Ishikawa (cell line): ENCODE measurements around the gene ANKMY1.

ENCODE experiments used
- CEBPB ChIP-seq: IDR thresholded peaks from 2 replicates; pipeline ENCODE4 v1.6.1; 2012
- CREB1 ChIP-seq: IDR thresholded peaks from 2 replicates; pipeline ENCODE4 v1.6.1; 2012; ENCODE audit warnings: low read depth
- EGR1 ChIP-seq: IDR thresholded peaks from 2 replicates; pipeline ENCODE4 v1.6.1; 2012
- EP300 ChIP-seq: IDR thresholded peaks from 2 replicates; pipeline ENCODE4 v1.6.1; 2012; ENCODE audit warnings: borderline replicate concordance
- FOXM1 ChIP-seq: IDR thresholded peaks from 2 replicates; pipeline ENCODE4 v1.6.1; 2012; ENCODE audit warnings: low read depth, borderline replicate concordance
- NFIC ChIP-seq: IDR thresholded peaks from 2 replicates; pipeline ENCODE4 v1.6.1; 2012
- RAD21 ChIP-seq: IDR thresholded peaks from 2 replicates; pipeline ENCODE4 v1.6.1; 2012; ENCODE audit warnings: low read depth
- TAF1 ChIP-seq: IDR thresholded peaks from 2 replicates; pipeline ENCODE4 v1.6.1; 2012; ENCODE audit warnings: low read depth, mild to moderate bottlenecking
- TCF12 ChIP-seq: IDR thresholded peaks from 2 replicates; pipeline ENCODE4 v1.6.1; 2012; ENCODE audit warnings: low read depth
- TEAD4 ChIP-seq: IDR thresholded peaks from 2 replicates; pipeline ENCODE4 v1.6.1; 2012
- YY1 ChIP-seq: IDR thresholded peaks from 2 replicates; pipeline ENCODE4 v1.6.1; 2012; ENCODE audit warnings: low read depth
- ZBTB7A ChIP-seq: IDR thresholded peaks from 2 replicates; pipeline ENCODE4 v1.6.1; 2012; ENCODE audit warnings: low read depth
- TF ChIP-seq, protein P1 (sequence below): IDR thresholded peaks from 2 replicates; pipeline ENCODE4 v1.6.1; 2012; ENCODE audit warnings: low read depth, mild to moderate bottlenecking
- TF ChIP-seq, protein P2 (sequence below): IDR thresholded peaks from 2 replicates; pipeline ENCODE4 v1.6.1; 2012
- TF ChIP-seq, protein P3 (sequence below): IDR thresholded peaks from 2 replicates; pipeline ENCODE4 v1.6.1; 2012

ANKMY1 gene

DNA sequence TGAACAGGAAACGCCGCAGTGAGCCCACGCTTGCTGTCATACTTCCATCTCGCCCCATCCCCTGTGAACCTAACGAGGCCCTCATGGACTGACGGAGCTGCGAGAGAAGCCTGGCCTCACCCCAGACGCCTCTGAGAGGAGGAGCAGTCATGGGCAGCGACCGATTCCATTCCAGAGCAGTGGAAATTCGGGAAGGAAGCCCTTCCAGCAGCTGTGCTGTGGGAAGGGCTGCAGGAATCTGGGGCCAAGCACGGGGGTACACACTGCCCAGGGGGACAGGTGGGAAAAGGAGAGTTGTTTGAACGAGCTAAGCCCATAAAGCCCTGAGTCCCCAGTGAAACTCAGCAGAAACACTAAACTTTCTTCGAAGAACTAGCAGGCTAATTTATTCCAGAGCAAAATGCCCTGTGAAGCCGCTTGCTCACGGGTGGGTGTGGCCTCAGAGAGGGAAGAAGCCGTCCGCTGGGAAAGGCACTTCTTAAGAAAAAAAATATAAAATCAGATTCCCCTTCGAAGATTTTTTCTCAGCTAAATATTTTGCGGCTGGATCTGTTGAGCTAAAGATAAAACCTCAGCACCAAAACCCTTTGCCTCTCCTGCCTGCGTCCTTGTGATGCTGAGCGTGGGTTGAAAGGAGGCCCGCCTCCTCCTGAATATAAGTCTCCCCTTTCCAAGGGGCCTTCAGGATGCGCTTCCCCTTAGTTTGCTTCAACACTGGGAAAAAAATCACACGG is 38.2 kb downstream of the ANKMY1 start:
- TF ChIP-seq, protein P1, sequence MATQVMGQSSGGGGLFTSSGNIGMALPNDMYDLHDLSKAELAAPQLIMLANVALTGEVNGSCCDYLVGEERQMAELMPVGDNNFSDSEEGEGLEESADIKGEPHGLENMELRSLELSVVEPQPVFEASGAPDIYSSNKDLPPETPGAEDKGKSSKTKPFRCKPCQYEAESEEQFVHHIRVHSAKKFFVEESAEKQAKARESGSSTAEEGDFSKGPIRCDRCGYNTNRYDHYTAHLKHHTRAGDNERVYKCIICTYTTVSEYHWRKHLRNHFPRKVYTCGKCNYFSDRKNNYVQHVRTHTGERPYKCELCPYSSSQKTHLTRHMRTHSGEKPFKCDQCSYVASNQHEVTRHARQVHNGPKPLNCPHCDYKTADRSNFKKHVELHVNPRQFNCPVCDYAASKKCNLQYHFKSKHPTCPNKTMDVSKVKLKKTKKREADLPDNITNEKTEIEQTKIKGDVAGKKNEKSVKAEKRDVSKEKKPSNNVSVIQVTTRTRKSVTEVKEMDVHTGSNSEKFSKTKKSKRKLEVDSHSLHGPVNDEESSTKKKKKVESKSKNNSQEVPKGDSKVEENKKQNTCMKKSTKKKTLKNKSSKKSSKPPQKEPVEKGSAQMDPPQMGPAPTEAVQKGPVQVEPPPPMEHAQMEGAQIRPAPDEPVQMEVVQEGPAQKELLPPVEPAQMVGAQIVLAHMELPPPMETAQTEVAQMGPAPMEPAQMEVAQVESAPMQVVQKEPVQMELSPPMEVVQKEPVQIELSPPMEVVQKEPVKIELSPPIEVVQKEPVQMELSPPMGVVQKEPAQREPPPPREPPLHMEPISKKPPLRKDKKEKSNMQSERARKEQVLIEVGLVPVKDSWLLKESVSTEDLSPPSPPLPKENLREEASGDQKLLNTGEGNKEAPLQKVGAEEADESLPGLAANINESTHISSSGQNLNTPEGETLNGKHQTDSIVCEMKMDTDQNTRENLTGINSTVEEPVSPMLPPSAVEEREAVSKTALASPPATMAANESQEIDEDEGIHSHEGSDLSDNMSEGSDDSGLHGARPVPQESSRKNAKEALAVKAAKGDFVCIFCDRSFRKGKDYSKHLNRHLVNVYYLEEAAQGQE: no peak
- no peak for TF ChIP-seq YY1
- TF ChIP-seq CREB1: no peak
- no peak for TF ChIP-seq TAF1
- TF ChIP-seq ZBTB7A: no peak
- no peak for TF ChIP-seq RAD21
- no peak for TF ChIP-seq FOXM1
- TF ChIP-seq EP300: no peak
- TF ChIP-seq, protein P2, sequence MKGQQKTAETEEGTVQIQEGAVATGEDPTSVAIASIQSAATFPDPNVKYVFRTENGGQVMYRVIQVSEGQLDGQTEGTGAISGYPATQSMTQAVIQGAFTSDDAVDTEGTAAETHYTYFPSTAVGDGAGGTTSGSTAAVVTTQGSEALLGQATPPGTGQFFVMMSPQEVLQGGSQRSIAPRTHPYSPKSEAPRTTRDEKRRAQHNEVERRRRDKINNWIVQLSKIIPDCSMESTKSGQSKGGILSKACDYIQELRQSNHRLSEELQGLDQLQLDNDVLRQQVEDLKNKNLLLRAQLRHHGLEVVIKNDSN: no peak
- TF ChIP-seq, protein P3, sequence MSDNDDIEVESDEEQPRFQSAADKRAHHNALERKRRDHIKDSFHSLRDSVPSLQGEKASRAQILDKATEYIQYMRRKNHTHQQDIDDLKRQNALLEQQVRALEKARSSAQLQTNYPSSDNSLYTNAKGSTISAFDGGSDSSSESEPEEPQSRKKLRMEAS: no peak
- TF ChIP-seq EGR1: no peak
- no peak for TF ChIP-seq NFIC
- TF ChIP-seq TEAD4: no peak
- no peak for TF ChIP-seq CEBPB
- no peak for TF ChIP-seq TCF12

DNA sequence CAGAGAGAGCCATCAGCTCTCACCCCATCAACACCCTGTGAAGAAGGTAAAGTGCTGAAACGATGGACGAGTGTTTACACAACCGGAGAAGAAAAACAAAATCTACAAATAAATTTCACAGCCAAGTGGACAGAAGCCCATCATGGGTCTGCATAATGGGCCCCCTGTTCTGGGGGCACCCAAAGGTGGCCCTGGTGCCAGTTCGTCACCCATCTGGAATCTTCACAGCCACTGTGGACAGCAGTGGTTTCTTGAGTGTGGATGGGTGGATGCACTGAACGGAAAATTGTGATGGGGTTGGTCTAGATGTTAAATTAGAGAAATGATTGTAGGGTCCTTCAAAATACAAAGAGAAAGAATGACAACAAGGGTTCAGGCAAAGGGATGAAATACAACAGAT is 38.8 kb downstream of the ANKMY1 start:
- TF ChIP-seq, protein P1: no peak
- TF ChIP-seq EGR1: no peak
- TF ChIP-seq, protein P2: no peak

DNA sequence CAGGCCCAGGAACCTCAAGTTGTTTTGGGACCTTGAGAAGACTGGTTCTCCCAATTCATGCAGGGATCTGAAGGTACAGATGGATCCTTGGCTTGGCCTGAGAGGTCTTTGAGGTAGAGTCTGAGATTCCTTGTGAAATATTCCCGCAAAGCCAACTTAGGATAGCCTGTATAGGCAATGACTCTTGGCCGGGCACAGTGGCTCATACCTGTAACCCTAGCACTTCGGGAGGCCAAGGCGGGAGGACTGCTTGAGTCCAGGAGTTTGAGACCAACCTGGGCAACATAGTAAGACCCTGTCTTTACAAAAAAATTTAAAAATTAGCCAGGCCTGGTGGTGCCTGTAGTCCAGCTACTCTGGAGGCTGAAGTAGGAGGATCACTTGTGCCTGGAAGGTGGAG is 40.4 kb downstream of the ANKMY1 start:
- TF ChIP-seq TCF12: no peak
- no peak for TF ChIP-seq TAF1
- TF ChIP-seq NFIC: no peak
- TF ChIP-seq FOXM1: no peak
- TF ChIP-seq, protein P3: no peak
- no peak for TF ChIP-seq EP300
- no peak for TF ChIP-seq ZBTB7A
- TF ChIP-seq, protein P1: no peak
- no peak for TF ChIP-seq TEAD4
- TF ChIP-seq EGR1: no peak
- TF ChIP-seq RAD21: no peak
- TF ChIP-seq CREB1: no peak

DNA sequence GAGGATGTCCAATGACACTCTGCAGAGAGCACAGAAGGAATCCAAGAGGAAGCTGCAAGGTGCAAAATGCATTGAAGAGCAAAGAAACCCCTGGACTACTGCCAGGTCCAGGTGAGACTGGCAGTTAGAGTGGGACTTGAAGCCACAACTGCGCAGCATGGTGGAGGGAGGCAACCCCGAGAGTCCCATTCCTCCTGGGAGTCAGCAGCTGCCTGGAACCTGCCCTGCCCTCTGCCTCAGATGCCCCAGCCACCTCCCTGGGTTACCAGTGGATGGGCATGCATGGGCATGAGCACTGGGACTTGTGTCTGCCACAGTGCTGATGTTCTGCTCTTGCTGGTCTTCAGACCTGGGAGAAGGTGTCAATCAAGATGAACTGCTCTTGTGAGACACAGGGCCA is 43.2 kb downstream of the ANKMY1 start:
- TF ChIP-seq TAF1 (no peak), TEAD4 (no peak), CEBPB (no peak), CREB1 (no peak), RAD21 (no peak), YY1 (no peak), TCF12 (no peak), ZBTB7A (no peak), EGR1 (no peak), EP300 (no peak), NFIC (no peak), FOXM1 (no peak)
- TF ChIP-seq, protein P3: no peak
- TF ChIP-seq, protein P2: no peak
